CD4-positive, CD25-positive, alpha-beta regulatory T cell (primary cell): ENCODE measurements around the gene TMEM221. TPM values are rescaled to one million over a fixed set of nuclear protein-coding genes. Genes with fewer than 3 reads are reported as not detected.

Source experiments
- ATAC-seq, 2 donors: fragments of 150-1000 bp; cut with Tn5 transposase; one replicate each; pipeline ENCODE4 v1.10.0; 2021; ENCODE audit warnings: low read depth in 2 of 2, moderate number of reproducible peaks in 2 of 2, moderate library complexity in 1 of 2
- DNase-seq, 3 donors: peaks; one replicate each; pipeline versions ENCODE4 v3.0.0 to v3.0.0-alpha.2; 2012 to 2022; ENCODE audit warnings: mixed read lengths in 1 of 3
- H3K27ac ChIP-seq: one replicate; pipeline ENCODE4 v1.7.0; 2013; ENCODE audit warnings: mild to moderate bottlenecking, low read length; ENCODE audit not compliant: insufficient read depth, poor library complexity, severe bottlenecking
- H3K27me3 ChIP-seq: one replicate; pipeline ENCODE4 v1.7.0; 2013; ENCODE audit warnings: low read length; ENCODE audit not compliant: control insufficient read depth, insufficient read depth
- H3K36me3 ChIP-seq: one replicate; pipeline ENCODE4 v1.7.0; 2013; ENCODE audit warnings: mild to moderate bottlenecking, low read length, moderate library complexity; ENCODE audit not compliant: control insufficient read depth, insufficient read depth
- H3K4me1 ChIP-seq: 2 replicates; pipeline ENCODE4 v1.7.0; 2013; ENCODE audit warnings: mild to moderate bottlenecking, low read length; ENCODE audit not compliant: insufficient read depth, control insufficient read depth, poor library complexity, severe bottlenecking
- H3K4me3 ChIP-seq: one replicate; pipeline ENCODE4 v1.7.0; 2013; ENCODE audit warnings: low read depth, mild to moderate bottlenecking, low read length, moderate library complexity
- H3K9me3 ChIP-seq, 2 experiments: 1 replicate in 1 of 2; 2 replicates in 1 of 2; pipeline ENCODE4 v1.7.0; 2013; ENCODE audit warnings: low read length in 2 of 2, mild to moderate bottlenecking in 1 of 2, moderate library complexity in 1 of 2; ENCODE audit not compliant: control insufficient read depth in 2 of 2
- H3K27ac Mint-ChIP-seq, 3 donors: one replicate each; pipeline ENCODE4 v1.8.0; 2020 to 2022; ENCODE audit warnings: mild to moderate bottlenecking in 3 of 3, mixed read lengths in 3 of 3, moderate library complexity in 2 of 3
- H3K27me3 Mint-ChIP-seq: one replicate; pipeline ENCODE4 v1.8.0; 2022; ENCODE audit warnings: mild to moderate bottlenecking, mixed read lengths
- H3K36me3 Mint-ChIP-seq: one replicate; pipeline ENCODE4 v1.8.0; 2020; ENCODE audit warnings: mixed read lengths
- H3K4me1 Mint-ChIP-seq, 4 donors: one replicate each; pipeline ENCODE4 v1.8.0; 2020 to 2022; ENCODE audit warnings: mixed read lengths in 4 of 4, mild to moderate bottlenecking in 1 of 4
- H3K4me3 Mint-ChIP-seq, 4 donors: one replicate each; pipeline ENCODE4 v1.8.0; 2020 to 2022; ENCODE audit warnings: mild to moderate bottlenecking in 4 of 4, mixed read lengths in 4 of 4, moderate library complexity in 3 of 4
- H3K9me3 Mint-ChIP-seq, 7 donors: one replicate each; pipeline ENCODE4 v1.8.0; 2020 to 2022; ENCODE audit warnings: mixed read lengths in 7 of 7, mild to moderate bottlenecking in 3 of 7, moderate library complexity in 2 of 7
- polyA plus RNA-seq, 4 donors: library from polyadenylated mRNA; unstranded; fragments of 300-500 nt; fragmentation: Illumina TruSeq; gene quantifications; one replicate each; pipeline ENCODE4 v1.2.3, GENCODE V29; 2021
- total RNA-seq: library from RNA; stranded (reverse); gene quantifications from one replicate; pipeline ENCODE4 v1.2.3, GENCODE V29; 2022

The TMEM221 gene
- not detected for total RNA-seq
- polyA plus RNA-seq = under 1 TPM in 1 of 4 donors, not detected in 3; 0.16 TPM

- Mint-ChIP-seq H3K4me1 (peaks cover 0 to 16% (median 8%) of the 10 kb centered on the region in 4 donors), H3K27ac (no peak within 1 kb of the TSS), H3K9me3 (peaks cover 0 to 1% (median 0%) of the 10 kb centered on the region in 7 donors), H3K27me3 (peaks cover 20% of the 10 kb centered on the region), H3K4me3 (peak within 1 kb of the TSS in 3 of 4 donors; percentile 52 to 63 (median 61)), H3K36me3 (peaks cover 3% of the 10 kb centered on the region)
- H3K36me3 ChIP-seq = no peaks in the 10 kb centered on the region
- H3K4me1 ChIP-seq = peaks cover 10% of the 10 kb centered on the region
- H3K27ac ChIP-seq = no peak within 1 kb of the TSS
- peaks cover 3% of the 10 kb centered on the region for H3K27me3 ChIP-seq
- no peaks in the 10 kb centered on the region for H3K9me3 ChIP-seq
- H3K4me3 ChIP-seq = no peak within 1 kb of the TSS
- DNase-seq (peak; percentile 38 to 57 (median 39)), ATAC-seq (peak; percentile 63 to 70)
These were observed at the start of gene TMEM221 for GRCh38 chr19:17448131-17448967. Gene TMEM221, minus strand, starts transcription at chr19:17448668. Its CDS starts 206 bp downstream, at chr19:17448462.

- Mint-ChIP-seq H3K4me1 (peaks cover 0 to 21% (median 7%) of the 10 kb centered on the region in 4 donors), H3K27me3 (no peaks in the 10 kb centered on the region), H3K9me3 (no peaks in the 10 kb centered on the region), H3K4me3 (no peak overlapping the region), H3K27ac (peak overlapping the region in 1 of 3 donors; percentile 23), H3K36me3 (no peaks in the 10 kb centered on the region)
- DNase-seq (no peak), ATAC-seq (no peak)
- Histone ChIP-seq H3K9me3 (no peaks in the 10 kb centered on the region), H3K4me1 (peaks cover 8% of the 10 kb centered on the region), H3K4me3 (no peak overlapping the region), H3K36me3 (no peaks in the 10 kb centered on the region), H3K27me3 (no peaks in the 10 kb centered on the region), H3K27ac (no peak overlapping the region)
These were observed 48.8 kb upstream of the TMEM221 start for GRCh38 chr19:17497149-17497798.

GRCh38 chr19:17496337-17496997 is 48.0 kb upstream of the TMEM221 start:
- Mint-ChIP-seq H3K4me3 (peak overlapping the region in 1 of 4 donors; percentile 16), H3K4me1 (peaks cover 0 to 21% (median 7%) of the 10 kb centered on the region in 4 donors), H3K27ac (no peak overlapping the region), H3K36me3 (no peaks in the 10 kb centered on the region), H3K27me3 (no peaks in the 10 kb centered on the region), H3K9me3 (no peaks in the 10 kb centered on the region)
- H3K9me3 ChIP-seq = no peaks in the 10 kb centered on the region
- DNase-seq = peak; percentile 55 to 88 (median 70)
- no peaks in the 10 kb centered on the region for H3K36me3 ChIP-seq
- peaks cover 8% of the 10 kb centered on the region for H3K4me1 ChIP-seq
- peak; percentile 95 for ATAC-seq
- no peak overlapping the region for H3K27ac ChIP-seq
- H3K27me3 ChIP-seq = no peaks in the 10 kb centered on the region
- H3K4me3 ChIP-seq = no peak overlapping the region

GRCh38 chr19:17495639-17496296 is 47.3 kb upstream of the TMEM221 start:
- peak overlapping the region in 1 of 3 donors; percentile 79 for H3K27ac Mint-ChIP-seq

GRCh38 chr19:17491287-17491686 is 42.8 kb upstream of the TMEM221 start:
- Histone ChIP-seq H3K36me3 (no peaks in the 10 kb centered on the region), H3K27ac (no peak overlapping the region), H3K9me3 (no peaks in the 10 kb centered on the region), H3K4me1 (peaks cover 34% of the 10 kb centered on the region), H3K4me3 (no peak overlapping the region), H3K27me3 (no peaks in the 10 kb centered on the region)
- Mint-ChIP-seq H3K27ac (peak overlapping the region in 2 of 3 donors; percentile 36 to 47), H3K9me3 (no peaks in the 10 kb centered on the region), H3K27me3 (no peaks in the 10 kb centered on the region), H3K36me3 (no peaks in the 10 kb centered on the region), H3K4me3 (peak overlapping the region in 1 of 4 donors; percentile 44), H3K4me1 (peaks cover 10 to 39% (median 24%) of the 10 kb centered on the region in 4 donors)
- no peak for ATAC-seq
- no peak for DNase-seq

More at GRCh38 chr19:17495639-17496296, 47.3 kb upstream of the TMEM221 start:
- no peaks in the 10 kb centered on the region for H3K36me3 Mint-ChIP-seq
- no peak overlapping the region for H3K4me3 ChIP-seq
- no peak for DNase-seq
- H3K9me3 ChIP-seq = no peaks in the 10 kb centered on the region
- H3K36me3 ChIP-seq = no peaks in the 10 kb centered on the region
- peak overlapping the region in 1 of 4 donors; percentile 16 for H3K4me3 Mint-ChIP-seq
- peaks cover 0 to 25% (median 9%) of the 10 kb centered on the region in 4 donors for H3K4me1 Mint-ChIP-seq
- no peak overlapping the region for H3K27ac ChIP-seq
- H3K4me1 ChIP-seq = peaks cover 11% of the 10 kb centered on the region
- H3K9me3 Mint-ChIP-seq = no peaks in the 10 kb centered on the region
- no peak for ATAC-seq
- H3K27me3 ChIP-seq = no peaks in the 10 kb centered on the region
- no peaks in the 10 kb centered on the region for H3K27me3 Mint-ChIP-seq

- ATAC-seq = peak; percentile 59 to 69
- H3K36me3 ChIP-seq = no peaks in the 10 kb centered on the region
- H3K27ac ChIP-seq = no peak overlapping the region
- peak in 2 of 3 donors; percentile 59 to 73 for DNase-seq
- peak overlapping the region; percentile 47 to 68 (median 48) for H3K27ac Mint-ChIP-seq
- peak overlapping the region in 1 of 4 donors; percentile 38 for H3K4me3 Mint-ChIP-seq
- no peaks in the 10 kb centered on the region for H3K36me3 Mint-ChIP-seq
- peaks cover 10 to 33% (median 19%) of the 10 kb centered on the region in 4 donors for H3K4me1 Mint-ChIP-seq
- H3K4me1 ChIP-seq = peaks cover 30% of the 10 kb centered on the region
- no peaks in the 10 kb centered on the region for H3K27me3 Mint-ChIP-seq
- H3K27me3 ChIP-seq = no peaks in the 10 kb centered on the region
- no peak overlapping the region for H3K4me3 ChIP-seq
- H3K9me3 ChIP-seq = no peaks in the 10 kb centered on the region
- no peaks in the 10 kb centered on the region for H3K9me3 Mint-ChIP-seq
These were observed 41.9 kb upstream of the TMEM221 start for GRCh38 chr19:17490411-17490810.
